ENCODE measurements around the gene UQCC5.

DNA sequence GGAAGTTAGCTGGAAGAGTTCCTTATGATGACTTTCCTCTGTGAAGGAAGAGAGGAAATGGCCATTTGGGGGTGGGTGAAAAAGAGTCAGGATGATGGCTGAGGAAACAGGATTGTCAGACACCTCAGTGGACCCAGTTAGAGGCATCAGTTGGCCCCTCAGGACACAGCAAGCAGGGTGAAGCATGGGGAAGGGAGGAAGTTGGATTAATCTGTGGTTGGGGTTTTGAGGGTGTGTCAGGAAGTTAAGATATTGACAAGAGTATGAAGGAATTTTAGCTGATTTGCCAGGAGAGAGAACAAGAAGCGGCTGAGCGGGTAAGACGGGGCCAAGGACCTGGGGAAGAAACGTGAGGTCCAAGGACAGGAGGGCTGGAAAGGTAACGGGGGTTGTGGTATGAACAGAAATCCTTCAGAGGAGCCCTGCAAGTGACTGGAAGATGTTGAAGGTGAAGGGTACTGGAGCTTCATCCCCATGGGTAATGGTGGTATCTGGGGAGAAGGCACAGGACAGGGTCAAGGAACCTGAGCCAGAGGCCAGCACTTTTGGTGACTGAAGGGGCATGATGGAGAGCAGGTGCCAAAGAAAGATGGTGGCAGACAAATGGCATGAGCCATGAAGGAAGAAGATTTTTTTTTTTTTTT lies 2.7 kb downstream of the UQCC5 start:
- TF ChIP-seq CTCF (IDR thresholded peaks at IDR 0.05; ENCODE audit: borderline replicate concordance, extremely low read depth, low read length, poor library complexity, severe bottlenecking) = no peak
- TF ChIP-seq EZH2 (IDR thresholded peaks at IDR 0.05; ENCODE audit: borderline replicate concordance, low read depth, low read length, severe bottlenecking) = no peak
